RPMI7951 (cell line): Measurements from ENCODE around the gene TLE4. TPM values are rescaled to one million over a fixed set of nuclear protein-coding genes. Genes with fewer than 3 reads are reported as not detected.
"Not testable (repeated sequence)": the region's sequence is repeated elsewhere in the genome, so short reads cannot be mapped to it uniquely, and the experiment has no call there.

Experiments
- DNase-seq: peaks from one replicate; pipeline ENCODE4 v3.0.0-alpha.2; 2012; ENCODE audit warnings: low read depth
- total RNA-seq: library from RNA; depleted of rRNA; stranded (reverse); fragments of >200 nt; shearing (Covaris generic); gene quantifications from 2 replicates; pipeline ENCODE4 v1.2.3, GENCODE V29; 2014

TLE4 gene
- total RNA-seq, 1 experiment from 2014 or later, result 19.1 TPM

DNA sequence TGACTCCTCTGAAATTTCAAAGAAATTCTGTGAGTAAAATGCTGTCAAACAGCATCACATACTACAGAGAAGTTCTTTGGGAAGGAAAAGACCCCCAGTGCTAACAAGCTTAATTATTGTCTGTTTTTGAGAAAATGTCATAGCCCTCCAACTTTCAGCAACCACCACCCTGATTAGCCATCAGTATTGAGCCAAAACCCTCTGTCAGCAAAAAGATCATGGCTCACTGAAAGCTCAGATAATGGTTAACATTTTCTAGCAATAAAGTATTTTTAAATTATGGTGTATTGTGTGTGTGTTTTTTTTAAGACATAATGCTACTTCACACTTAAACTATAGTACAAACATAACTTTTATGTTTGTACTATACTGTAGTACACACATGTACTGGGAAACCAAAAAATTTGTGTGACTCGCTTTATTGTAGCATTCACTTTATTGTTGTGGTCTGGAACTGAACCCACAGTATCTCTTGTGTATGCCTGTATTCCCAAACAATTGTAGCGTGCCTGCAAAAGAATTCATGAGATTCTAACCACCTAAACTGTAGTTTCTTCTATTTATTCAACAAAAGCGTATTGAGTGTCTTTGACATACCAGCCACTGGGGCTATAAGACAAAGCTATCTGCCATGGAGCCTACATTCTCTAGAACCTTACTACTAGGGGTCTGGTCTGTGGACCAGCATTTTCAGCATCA is 31.6 kb downstream of the TLE4 start:
- peak; percentile 39 for DNase-seq

DNA sequence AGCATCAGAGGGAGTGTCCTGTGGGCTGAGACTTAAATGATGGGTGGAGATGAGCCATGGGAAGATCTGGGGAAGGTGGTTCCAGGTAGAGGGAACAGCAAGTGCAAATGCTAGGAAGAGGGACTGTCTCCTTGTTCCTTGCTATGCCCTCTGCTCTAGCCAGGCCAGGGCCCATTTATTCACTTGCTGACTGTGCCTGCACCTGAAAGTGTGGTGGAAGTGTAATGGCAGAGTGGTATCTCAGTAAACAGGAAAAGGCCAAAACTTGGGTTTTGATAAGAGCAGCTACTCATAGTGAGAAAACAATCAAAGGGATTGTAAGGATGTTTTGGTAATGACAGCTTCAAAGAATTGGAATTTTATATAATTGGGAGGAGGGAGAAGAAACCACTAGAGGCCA is 32.4 kb downstream of the TLE4 start:
- DNase-seq, result no peak

DNA sequence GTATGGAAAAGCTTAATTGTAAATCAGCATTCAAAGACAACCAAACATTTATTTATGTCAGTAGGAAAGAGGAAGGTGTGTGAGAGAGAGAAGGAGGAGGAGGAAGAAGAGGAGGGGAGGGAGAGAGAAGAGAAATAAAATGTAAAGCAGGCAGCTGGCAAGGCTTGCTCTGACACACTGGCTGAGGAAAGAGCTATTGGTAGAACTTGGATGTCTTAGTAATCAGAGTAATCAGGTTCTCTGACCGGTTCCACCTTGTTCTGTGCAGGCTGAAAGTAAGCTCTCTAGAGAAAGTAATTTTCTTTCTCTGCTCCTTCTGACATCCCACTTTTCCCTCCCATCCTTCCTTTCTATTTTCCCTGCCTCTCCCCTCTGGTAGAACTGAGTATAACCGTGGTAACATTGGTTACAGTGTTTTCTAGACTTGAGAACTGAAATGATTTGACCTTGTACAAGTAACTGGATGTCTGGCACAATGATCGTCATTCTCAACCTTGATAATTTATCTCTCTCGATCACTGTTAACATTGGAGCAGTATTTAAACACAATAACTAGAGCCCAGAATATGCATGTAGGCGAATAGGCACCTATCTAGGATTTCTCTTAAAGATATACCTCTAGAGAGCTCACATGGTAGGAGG is 33.3 kb downstream of the TLE4 start:
- DNase-seq, result no peak

DNA sequence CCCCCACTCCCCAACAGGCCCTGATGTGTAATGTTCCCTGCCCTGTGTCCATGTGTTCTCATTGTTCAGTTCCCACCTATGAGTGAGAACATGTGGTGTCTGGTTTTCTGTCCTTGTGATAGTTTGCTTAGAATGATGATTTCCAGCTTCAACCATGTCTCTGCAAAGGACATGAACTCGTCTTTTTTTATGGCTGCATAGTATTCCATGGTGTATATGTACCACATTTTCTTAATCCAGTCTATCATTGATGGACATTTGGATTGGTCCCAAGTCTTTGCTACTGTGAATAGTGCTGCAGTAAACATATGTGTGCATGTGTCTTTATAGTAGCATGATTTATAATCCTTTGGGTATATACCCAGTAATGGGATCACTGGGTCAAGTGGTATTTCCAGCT is 34.8 kb downstream of the TLE4 start:
- DNase-seq, result not testable (repeated sequence)

DNA sequence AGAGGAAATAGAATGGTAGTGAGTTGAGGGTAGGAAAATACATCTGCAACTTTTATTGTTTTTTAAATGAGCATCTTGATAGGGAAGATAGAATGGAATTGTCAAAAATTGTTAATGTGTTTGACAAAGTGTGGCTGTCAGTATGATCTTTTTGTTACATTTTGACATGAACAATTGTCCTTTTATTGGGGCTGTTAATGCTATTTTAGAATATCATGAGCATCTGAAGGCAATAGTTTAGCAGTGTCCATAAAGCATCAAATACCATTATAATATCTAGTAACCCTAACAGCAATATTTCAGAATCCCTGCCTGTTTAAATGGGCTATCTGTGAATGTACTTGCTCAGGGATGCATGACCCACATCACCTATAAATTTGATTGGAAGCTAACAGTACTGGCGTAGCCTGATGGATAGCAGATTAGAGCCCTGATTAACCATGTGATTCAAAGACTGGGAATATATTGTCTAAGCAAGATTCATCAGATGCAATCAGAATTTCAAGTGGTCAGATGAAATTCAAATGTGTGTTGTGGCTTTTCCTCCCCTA is 37.8 kb downstream of the TLE4 start:
- DNase-seq, result no peak

DNA sequence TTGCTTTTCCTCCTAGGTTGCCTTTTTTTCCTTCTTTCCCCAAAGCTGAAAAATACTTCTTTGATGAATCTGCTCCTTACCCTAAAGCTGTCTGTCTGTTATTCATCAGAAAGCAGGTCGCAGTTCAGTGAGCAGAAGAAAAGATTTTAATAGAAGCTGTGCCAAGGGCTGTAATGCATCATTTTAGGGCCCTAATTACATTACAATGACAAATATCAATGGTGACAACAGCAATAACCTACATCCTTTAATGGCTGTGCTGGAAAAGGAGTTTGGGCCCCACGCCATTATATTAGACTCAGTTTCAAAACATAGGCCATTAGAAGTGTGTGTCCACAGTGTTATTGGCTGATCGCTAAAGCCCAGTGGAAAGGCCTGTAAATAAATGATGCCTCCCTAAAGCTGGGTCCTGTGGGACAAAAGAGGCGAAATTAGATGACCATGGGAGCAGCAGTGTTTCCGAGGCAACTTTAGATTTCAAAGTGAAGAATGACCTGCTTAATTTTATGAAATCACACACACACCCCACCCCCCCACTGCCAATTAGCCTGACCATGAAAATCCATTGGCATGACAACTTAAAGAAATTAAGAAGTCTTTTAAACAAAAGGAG is 38.4 kb downstream of the TLE4 start:
- DNase-seq, result peak; percentile 87

DNA sequence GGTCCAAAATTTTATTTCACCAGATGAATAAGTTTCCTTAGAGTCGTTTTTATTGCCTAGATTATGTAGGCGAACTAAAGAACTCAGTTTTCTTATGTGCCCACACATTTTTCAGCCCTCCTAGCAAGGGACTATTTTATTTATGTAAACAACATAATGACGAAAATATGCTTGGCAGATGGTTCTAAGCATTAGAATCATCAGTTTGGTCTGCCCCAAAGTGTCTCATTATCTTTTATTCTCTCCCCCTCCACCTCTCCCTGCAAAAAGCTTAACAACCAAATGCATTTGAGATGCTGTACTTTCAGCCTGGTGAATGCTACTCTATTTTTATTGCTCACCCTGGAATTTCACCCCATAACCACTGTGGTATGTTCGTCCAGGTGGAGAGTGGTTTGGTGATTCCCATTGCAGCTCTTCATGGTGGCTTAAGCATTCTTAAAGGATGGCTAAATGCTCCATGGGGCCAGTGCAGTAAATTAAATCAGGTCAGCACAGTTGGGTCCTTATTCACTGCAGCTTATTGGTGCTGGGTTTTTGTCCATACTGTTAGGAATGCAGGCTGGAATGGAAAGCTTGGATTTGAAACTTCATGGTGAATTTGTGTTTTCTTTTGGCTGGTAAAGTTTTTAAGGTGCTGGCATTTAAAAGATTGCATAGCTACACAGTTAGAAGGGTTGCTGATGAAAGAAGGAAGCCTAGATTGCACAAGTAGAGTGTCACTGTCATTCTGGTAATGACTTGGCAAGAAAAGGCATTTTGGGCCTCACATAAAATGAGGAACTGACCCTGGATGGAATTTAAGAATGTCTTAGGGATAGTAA is 39.2 kb downstream of the TLE4 start:
- DNase-seq, result peak; percentile 93

DNA sequence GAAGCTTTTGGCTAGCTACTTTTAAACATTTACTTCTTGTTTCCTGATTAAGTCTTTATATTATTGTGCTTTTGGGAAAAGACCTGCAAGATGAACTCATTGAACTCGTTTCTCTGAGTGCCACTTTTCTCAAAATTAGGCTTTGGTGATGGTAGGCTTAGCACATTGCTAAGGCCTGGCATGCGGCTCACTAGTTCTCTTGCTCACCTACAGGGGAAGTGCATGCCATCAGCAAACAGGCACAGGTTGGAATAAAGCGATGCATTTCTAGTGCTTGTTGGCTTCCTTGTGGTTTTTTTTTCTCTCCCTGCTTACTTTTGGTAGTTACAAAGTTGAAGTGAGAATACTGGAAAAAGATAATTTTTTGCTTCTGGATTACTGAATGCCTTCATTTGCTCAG is 41.4 kb downstream of the TLE4 start:
- no peak for DNase-seq

DNA sequence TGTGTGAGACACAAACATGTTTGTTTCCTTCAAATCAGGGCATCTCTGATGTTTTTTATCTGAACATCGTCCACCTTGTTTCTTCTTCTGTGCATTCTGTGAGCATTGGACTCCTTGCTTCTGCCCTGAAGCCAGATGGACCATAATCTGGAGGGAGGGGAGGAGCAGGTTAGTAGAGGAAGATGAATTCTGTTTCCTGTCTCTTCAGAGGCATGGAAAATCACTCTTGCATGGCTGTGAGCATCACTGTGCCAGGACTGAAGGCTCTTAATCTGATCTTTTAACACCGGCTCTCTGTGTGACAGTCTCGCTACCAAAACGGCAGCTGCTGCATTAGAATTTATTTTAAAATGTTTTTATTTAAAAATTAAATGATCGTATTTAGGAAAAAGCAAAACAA is 43.3 kb downstream of the TLE4 start:
- no peak for DNase-seq

DNA sequence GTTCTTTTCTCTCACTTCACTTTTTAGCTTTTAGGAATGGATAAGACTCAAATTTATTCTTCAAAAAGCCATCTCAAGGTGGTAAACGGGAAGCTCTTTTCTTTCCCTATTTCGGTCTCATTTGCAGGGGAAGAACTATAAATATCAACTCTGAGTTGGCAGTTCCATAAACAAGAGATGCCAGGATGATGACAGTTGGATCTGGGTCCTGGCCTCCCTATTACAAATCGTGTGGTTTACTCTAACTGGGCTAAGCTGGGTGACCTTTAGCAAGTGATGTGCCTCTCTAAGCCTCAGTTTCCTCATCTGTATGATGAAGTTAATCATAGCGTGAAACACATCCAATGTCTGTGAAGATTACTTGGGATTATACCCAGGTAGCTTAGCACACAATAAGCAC is 44.2 kb downstream of the TLE4 start:
- DNase-seq, result peak; percentile 46

DNA sequence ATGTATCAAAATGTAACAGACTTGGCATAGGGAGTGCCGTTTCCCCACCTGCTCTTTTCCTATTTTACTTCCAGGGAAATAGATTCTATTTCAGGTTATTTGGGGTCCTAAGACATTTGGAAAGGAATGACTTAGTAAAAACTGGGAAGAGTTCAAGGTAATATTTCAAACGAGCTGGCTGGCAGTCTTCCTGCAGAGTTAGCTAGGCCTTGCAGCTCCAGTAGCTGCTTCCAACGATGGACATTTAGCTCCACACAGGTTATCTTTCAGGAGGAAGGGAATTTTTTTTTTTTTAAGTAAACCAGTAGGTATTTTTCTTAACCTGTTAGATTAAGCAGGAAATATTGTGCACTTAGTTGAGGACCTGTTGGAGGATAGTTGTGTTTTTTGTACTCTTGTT is 45.2 kb downstream of the TLE4 start:
- DNase-seq, result no peak

DNA sequence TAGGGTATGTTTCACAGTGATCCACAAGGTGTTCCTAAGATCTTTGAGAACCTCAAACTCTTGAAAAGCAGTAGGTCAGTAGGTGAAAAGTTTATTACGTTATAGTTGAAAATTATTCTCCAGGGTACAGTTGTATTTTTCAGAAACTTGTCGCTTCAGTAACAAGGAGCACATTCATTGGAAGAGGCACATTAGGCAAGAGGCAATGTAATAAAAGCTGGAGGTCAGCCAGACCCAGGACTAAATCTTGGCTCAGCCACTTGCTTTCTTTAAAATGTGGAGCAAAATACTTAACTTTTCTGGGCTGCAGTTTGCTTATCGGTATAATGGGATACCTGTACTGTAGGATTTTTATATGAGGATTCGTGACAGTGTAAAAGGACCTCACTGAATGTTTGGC is 45.6 kb downstream of the TLE4 start:
- peak; percentile 23 for DNase-seq

DNA sequence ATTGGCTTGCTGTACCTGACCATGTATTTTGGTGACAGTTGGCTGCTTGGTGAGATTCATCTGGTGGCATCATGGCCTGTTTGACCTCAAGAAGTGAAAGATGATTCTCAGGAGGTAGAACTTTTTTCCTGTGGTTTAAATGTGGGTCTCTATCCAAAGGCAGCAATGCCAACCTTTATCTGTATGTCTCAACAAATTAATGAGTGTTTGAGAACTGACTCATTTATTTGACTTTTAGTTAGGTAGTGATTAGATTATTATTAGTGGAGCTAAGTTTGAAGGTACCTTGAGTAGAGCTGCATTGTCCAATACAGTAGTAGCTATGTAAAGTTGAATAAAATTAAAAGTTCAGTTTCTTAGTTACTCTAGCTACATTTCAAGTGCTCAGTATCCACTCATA is 48.2 kb downstream of the TLE4 start:
- no peak for DNase-seq

DNA sequence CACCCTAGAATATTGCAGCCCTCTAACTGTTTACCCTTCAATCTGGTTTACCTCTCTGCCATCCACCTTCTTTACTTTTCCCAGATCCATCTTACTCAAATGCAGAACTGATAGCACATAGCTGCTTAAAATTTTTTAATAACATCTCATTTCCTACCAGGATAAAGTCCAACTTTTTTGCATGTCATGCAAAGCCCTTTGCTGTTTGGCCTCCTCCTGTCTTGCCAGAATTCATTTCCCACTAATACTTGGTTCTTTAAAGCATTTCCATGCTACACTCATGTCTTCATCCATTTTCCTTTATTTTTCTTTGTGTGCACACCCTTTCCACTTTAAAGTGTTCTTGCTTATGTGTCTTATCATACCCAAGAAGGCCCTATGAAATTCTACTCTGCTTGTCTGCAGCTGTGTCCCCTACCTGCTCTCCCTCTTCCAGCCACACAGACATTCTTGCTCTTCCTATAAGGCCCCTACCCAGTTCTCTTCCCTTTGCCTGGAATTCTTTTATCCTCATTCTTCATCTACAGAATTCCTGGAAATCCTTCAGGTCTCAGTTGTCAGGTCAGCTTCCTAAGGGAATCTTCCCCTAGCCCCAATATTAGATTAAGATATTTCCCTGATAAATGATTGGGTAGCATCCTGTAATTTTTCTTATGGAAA is 50.3 kb downstream of the TLE4 start:
- no peak for DNase-seq

DNA sequence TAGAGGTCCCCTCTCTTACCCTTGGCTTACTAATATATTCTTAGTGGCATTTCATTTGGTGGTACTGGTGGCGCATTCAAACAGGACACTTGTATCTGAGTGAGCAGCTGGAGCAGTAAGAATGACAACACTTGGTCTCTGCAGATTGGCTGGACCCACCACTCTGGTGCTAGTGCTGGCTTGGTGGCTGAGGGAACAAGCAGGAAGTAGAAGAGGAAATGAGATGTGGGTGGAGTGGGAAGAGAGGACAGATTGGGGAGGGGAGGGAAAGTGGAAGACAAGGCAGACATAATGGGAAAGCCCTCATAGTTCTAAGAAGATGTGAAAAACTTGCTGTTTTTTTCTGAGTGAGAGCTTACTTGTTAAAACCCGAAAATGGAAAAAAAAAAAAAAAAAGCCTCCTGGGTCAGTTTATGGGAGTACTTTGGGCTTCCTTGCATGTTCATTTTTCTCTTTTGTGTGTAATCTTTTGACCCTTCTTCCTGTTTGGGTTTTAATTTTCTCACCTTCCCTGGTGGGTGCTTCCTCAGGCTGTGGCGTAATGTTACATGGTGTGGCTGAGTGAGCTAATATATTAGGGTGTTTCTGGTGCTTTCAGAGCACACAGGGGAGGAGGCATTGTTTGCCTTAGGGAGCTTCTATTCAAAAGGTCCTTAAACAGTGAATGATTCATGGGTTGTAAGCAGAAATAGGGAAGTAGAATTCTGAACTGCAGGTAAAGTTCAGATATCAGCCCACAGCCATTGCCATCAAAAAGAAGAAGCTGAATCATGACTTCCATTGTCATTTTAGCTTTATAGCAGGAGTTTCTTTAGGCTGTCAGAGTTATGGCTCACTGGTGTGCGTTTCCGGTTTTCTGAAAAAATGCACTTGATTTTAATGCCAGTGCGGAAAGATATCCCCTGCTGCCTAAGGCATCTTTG is 52.3 kb downstream of the TLE4 start:
- peak; percentile 15 for DNase-seq

DNA sequence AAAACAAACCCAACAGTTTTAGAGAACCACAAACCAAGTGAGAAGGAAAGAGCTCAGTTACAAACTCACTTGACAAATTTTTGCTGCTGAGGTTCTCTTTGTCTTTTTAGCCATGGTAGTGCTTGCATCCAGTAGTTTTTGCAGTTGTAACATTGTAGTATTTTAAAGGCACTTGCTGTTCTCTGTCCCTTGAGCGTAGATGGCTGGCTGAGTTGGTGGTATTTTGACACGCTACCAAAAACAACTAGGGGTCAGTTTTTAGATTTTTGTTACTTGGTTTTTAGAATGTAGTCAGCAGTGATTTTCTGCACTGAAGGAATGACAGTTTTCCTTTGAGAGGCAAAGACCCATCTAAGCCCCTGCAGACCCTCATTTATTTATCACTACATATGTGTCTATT is 58.0 kb downstream of the TLE4 start:
- no peak for DNase-seq

DNA sequence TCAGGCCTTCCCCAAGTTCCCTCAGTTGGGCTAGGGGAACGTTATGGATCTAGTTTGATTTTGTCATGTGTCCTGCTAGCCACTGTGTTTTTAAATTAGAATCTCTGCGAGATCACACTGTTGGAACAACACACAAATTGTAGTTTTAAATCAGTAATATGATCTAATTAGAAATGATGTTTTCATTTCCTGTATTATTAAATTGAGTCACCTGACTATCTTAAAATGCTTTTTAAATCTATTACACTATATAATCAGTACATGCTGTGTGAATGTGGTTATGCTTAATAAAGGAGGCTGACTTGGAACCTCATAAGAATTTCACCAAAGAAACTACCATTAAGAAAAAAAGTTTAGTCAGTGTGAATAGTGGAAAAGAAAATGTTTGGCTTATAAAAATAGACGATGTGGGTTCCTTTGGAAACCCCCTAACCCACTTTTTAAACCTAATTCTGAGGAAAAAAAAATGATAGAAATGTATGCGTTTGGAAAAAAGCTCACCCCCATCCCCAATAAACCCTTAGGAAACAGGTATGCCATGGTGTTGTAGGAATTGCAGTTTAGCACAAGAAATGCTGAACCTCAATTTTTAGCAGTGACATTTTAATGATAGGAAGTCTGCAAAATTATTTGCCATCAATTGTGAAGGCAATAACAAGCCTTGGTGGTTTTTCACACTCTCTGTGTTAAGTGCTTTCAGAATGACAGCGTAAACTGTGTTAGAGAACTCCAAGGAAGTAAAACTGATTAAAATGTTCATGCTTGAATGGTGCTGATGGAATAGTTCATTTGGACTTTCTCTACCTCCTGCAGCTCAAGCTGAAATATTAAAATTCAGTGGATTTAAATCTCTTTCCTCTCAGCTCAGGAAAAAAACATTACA is 59.0 kb downstream of the TLE4 start:
- DNase-seq, result no peak

DNA sequence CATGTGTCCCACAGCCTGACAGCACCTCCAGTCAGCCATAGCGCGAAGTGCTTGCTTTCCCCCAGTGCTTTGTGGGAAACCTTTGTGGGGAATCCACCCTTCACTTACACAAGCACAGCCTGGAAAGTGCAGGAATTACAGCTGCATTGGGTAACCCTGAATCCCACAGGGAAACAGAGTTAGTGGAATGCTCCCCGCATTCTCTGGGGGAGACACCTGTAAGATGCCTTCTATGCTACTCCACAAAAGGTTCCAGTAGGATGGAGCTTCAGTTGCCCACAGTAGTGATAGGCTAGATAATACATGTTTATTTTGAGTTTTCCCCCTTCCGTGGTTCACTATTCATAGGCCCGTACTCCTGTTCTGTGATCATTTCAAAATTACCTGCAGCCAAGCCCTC is 60.3 kb downstream of the TLE4 start:
- DNase-seq, result no peak

DNA sequence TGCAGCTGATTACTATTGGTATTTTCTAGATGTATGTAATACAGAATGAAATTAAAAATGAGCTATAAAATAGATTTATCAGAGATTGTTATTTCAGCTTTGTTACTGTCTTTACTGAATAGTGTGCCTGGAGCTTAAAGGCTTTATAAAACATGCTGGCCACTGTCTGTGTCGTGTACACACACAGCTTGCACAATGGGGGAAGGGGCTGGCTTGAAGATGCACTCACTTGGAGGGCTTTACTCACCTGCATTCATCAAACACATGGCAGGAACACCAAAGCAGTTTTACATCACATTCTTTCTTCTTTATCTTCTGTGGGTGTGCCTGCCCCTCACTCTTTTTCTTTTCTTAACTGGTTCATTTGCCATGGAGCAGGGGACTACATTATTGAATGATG is 60.9 kb downstream of the TLE4 start:
- DNase-seq, result no peak

DNA sequence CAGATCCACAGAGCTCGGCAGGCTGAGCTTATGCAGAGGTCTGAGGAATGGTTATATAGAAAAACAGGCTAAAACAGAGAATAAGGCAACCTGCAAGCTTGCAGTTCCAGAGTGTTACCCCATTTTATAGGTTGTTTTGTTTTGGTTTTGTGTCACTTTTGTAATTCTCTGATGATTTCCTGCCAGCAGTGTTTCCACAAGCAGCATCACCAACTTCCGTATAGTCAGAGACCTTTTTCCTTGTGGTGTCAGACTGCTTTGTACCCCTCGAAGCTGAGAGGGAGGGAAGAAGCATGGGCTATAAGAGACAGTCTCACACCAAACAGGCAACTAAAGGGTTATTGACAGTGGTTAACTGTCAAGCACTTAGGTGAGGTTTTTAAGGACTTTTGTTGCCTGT is 61.8 kb downstream of the TLE4 start:
- no peak for DNase-seq
